Astrocyte of the cerebellum (primary cell): ENCODE results near the gene PRSS36.
"Not testable (repeated sequence)": the region's sequence is repeated elsewhere in the genome, so short reads cannot be mapped to it uniquely, and the experiment has no call there.

Experiments used
- DNase-seq: peaks from one replicate; pipeline ENCODE4 v3.0.0-alpha.2; 2011; ENCODE audit warnings: low read depth
- H3K4me3 ChIP-seq: 2 replicates; pipeline ENCODE4 v1.5.1; 2011; ENCODE audit warnings: mild to moderate bottlenecking, low read depth, low read length, moderate library complexity
- CTCF ChIP-seq: IDR thresholded peaks from 2 replicates; pipeline ENCODE4 v1.5.1; 2012; ENCODE audit warnings: low read length, low read depth, moderate library complexity, mild to moderate bottlenecking; ENCODE audit errors: missing control alignments
- in situ Hi-C: cut with HindIII; loops from 2 replicates; pipeline ENCODE4 v1.10.0; 2017; ENCODE audit warnings: low sequenced_read_pairs

The PRSS36 gene

DNA sequence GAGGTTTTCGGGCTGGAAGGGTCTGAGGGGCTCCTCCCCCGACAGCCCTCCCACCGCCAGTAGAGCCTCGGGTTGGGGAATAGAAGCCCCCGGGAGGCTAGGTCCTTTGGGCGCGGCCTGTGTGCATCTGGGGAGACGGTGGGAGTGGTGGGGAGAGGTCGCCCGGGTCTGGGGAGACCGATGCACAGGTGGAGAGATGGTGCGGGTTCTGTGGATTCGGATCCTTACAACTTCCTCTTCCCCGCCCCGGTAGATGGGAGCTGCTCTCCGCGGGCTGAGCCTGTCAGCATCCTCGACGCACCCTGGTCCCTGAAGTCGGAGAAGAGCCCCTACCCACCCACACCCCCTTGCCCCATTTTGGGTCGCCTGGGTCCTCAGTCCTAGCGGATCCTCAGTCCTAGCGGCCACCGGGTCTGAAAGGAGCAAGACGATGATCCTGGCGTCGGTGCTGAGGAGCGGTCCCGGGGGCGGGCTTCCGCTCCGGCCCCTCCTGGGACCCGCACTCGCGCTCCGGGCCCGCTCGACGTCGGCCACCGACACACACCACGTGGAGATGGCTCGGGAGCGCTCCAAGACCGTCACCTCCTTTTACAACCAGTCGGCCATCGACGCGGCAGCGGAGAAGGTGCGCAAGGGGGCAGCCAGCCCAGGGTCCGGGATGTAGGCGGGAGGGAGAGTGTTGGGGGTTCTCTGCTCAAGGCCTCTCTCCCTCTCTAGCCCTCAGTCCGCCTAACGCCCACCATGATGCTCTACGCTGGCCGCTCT lies 40.9 kb downstream of the PRSS36 start:
- no peak for DNase-seq
- H3K4me3 ChIP-seq, result peak overlapping the region; percentile 98
- no peak for TF ChIP-seq CTCF
- in situ Hi-C loops, result no loop called here

- TF ChIP-seq CTCF, result no peak
- no peak for DNase-seq
- peak within 1 kb of the TSS; percentile 98 for H3K4me3 ChIP-seq
- in situ Hi-C loops, result no loop called here
Observed at GRCh38 chr16:31108035-31108793, 41.7 kb downstream of the PRSS36 start, which contains the start of gene BCKDK. TSS of gene BCKDK (plus strand) at chr16:31108386. CDS start at chr16:31109224, 838 bp downstream.

GRCh38 chr16:31107465-31107867 lies 42.4 kb downstream of the PRSS36 start:
- TF ChIP-seq CTCF, result no peak
- peak overlapping the region; percentile 98 for H3K4me3 ChIP-seq
- DNase-seq, result no peak
- in situ Hi-C loops, result no loop called here

DNA sequence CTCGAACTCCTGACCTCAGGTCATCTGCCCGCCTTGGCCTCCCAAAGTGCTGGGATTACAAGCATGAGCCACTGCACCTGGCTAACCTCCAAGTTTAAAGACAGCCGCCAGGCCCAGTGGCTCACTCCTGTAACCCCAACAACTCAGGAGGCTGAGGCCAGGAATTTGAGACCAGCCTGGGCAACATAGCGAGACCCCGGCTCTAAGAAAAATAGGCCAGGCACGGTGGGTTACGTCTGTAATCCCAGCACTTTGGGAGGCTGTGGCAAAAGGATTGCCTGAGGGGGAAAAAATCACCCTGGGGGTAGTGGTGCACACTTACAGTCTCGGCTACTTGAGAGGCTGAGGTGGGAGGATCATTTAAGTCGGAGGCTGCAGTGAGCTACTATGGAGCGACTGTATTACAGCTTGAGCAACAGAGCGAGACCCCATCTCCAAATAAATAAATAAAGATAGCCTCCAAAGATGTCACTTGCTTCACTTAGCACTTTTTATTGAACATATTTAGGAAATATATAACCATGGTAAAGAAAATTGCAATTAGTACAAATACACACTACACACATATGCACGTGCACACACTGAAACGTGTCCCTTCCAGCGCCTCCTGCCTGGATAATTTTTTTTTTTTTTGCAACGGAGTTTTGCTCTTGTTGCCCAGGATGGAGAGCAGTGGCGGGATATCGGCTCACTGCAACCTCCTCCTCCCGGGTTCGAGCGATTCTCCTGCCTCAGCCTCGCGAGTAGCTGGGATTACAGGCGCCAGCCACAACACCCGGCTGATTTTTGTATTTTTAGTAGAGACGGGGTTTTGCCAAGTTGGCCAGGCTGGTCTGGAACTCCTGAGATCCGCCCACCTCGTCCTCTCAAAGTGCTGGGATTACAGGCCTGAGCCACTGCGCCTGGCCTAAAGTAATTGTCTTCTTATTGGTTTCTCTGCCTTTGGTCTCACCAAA lies 43.1 kb downstream of the PRSS36 start:
- TF ChIP-seq CTCF, result no peak
- no peak overlapping the region for H3K4me3 ChIP-seq
- in situ Hi-C loops, result no loop called here
- no peak for DNase-seq

DNA sequence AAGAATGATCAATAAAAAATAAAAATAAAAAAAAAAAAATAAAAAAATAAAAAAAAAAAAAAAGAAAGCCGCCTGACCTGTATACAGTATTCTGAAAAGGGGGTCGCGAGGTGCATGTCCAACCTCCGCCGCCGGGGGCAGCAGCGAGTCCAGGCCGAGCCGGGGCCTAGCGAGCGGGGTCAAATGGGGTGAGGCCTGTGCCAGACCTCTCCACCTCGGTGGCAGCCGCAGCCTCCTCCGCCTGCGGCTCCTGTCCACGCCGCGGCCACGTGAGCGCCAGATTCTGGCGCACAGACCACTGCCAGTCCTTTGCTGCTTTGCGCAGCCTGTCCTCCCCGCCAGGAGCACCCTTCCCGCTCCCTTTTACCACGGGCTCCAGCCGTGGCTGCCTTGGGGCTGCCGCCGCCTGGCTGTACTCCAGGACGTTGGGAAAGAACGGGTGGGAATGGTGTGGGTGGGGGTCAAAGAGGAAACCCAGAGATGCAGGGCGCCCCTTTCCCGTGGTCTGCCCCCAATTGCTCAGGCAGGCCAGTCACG lies 44.1 kb downstream of the PRSS36 start:
- H3K4me3 ChIP-seq, result no peak overlapping the region
- in situ Hi-C loops, result no loop called here
- DNase-seq, result no peak
- peak; percentile 80 for TF ChIP-seq CTCF

DNA sequence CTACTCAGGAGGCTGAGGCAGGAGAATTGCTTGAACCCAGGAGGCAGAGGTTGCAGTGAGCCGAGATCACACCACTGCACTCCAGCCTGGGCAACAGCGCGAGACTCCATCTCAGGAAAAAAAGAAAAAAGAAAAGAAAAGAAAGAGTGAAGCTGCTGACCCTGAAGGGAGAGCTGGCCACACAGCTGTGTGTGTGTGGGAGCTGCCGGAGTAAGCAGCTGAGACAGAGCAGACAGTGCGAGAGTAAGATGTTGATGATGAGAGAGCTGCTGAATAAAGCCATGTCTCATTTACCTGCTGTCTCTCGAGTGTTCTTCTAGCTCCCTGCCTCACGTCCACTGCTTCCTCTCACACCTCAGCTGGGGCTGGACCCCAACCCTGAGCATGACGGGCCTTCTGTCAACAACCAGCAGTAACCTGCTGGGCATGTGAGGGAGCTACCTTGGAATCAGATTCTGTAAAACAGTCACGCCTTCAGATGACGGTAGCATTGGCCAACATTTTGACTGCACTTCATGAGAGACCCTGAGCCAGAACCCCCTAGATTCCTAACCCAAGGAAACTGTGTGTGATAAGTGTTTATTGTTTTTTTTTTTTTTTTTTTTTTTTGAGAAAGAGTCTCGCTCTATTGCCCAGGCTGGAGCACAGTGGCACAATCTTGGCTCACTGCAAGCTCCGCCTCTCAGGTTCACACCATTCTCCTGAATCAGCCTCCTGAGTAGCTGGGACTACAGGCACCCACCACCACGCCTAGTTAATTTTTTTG lies 48.8 kb downstream of the PRSS36 start:
- in situ Hi-C loops, DNase-seq, H3K4me3 ChIP-seq: not testable (repeated sequence)
